ENCODE data around the gene DHX16.

DNA sequence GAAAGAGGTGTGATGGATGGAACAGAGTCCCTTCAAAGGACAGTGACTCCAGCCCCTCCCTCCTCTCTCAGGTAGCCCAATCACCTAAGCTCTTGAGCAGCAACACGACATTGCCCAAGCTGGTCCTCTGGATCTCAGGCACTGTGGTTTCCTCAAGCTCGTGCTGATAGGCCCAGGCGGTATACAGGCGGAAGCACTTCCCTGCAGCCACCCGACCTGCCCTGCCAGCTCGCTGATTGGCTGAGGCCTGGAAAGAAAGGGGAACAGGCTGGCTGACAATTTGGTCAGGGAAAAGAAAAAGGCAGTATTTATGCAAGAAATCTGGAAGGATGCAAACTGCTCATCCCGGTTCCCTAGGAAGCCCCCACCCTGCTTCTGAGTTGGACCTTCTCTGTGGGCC lies 16.3 kb downstream of the DHX16 start:
- TF ChIP-seq, protein P1, sequence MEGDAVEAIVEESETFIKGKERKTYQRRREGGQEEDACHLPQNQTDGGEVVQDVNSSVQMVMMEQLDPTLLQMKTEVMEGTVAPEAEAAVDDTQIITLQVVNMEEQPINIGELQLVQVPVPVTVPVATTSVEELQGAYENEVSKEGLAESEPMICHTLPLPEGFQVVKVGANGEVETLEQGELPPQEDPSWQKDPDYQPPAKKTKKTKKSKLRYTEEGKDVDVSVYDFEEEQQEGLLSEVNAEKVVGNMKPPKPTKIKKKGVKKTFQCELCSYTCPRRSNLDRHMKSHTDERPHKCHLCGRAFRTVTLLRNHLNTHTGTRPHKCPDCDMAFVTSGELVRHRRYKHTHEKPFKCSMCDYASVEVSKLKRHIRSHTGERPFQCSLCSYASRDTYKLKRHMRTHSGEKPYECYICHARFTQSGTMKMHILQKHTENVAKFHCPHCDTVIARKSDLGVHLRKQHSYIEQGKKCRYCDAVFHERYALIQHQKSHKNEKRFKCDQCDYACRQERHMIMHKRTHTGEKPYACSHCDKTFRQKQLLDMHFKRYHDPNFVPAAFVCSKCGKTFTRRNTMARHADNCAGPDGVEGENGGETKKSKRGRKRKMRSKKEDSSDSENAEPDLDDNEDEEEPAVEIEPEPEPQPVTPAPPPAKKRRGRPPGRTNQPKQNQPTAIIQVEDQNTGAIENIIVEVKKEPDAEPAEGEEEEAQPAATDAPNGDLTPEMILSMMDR (IDR thresholded peaks at IDR 0.05; ENCODE audit: borderline replicate concordance, extremely low read depth, low read length, poor library complexity, severe bottlenecking) = no peak
- no peak for TF ChIP-seq EZH2 (IDR thresholded peaks at IDR 0.05; ENCODE audit: borderline replicate concordance, low read depth, low read length, severe bottlenecking)

Data from DND-41 (cell line).